Forelimb muscle (tissue), 1 donor: ENCODE measurements around the gene RRP15. TPM values are rescaled to one million over a fixed set of nuclear protein-coding genes. Genes with fewer than 3 reads are reported as not detected.

Experiments used
- DNase-seq: peaks from one replicate; pipeline ENCODE4 v3.0.0-alpha.2; 2013; ENCODE audit warnings: low read depth
- polyA plus RNA-seq: library from polyadenylated mRNA; unstranded; fragments of 120-200 nt; gene quantifications from one replicate; pipeline ENCODE4 v1.2.1, GENCODE V29; 2013; ENCODE audit not compliant: insufficient read length

The RRP15 gene
- polyA plus RNA-seq, 1 donor: 18.0 TPM

DNA sequence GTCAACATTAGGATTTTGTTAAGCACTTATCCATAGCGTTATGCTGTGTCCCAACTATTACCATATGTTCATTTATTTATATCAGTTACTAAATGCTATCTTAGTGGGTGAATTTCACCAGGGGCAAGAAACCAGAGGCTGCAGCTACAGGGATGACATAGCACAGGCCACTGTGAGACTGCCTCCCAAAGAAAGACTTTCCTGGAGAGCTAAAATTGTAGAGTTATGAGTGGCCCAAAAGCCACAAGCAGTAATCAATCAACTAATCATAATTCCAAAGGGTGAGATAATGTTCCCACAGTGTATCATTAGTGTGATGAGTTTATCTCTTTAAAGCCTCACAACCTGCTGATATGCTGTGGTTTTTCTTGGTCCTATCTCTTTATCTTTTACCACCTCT is 56.2 kb downstream of the RRP15 start:
- no peak for DNase-seq

DNA sequence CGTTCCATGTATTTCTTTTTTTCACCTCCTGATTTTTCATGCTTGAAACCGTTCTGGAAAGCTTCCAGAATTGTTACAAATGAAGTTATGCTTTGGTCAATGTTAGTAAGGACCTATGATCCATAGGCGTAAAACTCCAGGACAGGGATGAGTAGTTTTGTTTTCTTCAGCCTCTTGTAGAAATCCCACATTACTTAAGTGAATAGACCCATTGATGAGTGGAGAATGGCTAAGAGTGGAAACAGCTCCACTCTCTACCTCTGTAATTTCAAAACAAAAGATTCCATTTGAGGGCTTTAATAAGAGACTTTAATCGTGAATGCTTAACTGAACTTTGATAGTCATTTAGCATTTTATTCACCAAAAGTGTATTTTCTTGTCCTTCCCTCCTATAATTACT is 57.0 kb downstream of the RRP15 start:
- DNase-seq: no peak

- DNase-seq: peak; percentile 87
Observed at GRCh38 chr1:218344814-218345672, 60.0 kb downstream of the RRP15 start, which contains the start of gene TGFB2. TSS of gene TGFB2 (plus strand) at chr1:218345336. CDS start at chr1:218346702, 1,366 bp downstream.

DNA sequence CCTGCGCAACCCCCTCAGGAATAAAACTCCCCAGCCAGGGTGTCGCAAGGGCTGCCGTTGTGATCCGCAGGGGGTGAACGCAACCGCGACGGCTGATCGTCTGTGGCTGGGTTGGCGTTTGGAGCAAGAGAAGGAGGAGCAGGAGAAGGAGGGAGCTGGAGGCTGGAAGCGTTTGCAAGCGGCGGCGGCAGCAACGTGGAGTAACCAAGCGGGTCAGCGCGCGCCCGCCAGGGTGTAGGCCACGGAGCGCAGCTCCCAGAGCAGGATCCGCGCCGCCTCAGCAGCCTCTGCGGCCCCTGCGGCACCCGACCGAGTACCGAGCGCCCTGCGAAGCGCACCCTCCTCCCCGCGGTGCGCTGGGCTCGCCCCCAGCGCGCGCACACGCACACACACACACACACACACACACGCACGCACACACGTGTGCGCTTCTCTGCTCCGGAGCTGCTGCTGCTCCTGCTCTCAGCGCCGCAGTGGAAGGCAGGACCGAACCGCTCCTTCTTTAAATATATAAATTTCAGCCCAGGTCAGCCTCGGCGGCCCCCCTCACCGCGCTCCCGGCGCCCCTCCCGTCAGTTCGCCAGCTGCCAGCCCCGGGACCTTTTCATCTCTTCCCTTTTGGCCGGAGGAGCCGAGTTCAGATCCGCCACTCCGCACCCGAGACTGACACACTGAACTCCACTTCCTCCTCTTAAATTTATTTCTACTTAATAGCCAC is 60.7 kb downstream of the RRP15 start:
- no peak for DNase-seq

- no peak for DNase-seq
Observed at GRCh38 chr1:218346391-218347204, 61.5 kb downstream of the RRP15 start.

DNA sequence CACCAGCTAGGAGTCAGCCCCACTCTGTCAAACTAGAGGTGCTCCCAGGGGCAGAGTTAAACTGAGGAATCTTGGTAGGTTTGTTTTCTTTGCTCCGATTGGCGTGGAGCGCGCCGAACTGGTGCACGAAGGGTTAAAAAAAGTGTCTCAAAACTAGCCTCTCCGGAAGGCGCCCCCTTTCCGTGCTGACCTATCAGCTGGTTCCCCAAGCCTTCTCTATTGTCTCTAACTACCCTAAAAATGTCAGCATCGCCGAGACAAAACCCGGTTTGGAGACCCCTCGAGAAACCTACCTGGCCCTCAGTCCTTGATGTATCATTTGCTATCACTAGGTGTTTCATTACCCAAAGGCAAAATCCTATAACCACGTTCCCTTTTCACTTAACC is 62.2 kb downstream of the RRP15 start:
- no peak for DNase-seq

DNA sequence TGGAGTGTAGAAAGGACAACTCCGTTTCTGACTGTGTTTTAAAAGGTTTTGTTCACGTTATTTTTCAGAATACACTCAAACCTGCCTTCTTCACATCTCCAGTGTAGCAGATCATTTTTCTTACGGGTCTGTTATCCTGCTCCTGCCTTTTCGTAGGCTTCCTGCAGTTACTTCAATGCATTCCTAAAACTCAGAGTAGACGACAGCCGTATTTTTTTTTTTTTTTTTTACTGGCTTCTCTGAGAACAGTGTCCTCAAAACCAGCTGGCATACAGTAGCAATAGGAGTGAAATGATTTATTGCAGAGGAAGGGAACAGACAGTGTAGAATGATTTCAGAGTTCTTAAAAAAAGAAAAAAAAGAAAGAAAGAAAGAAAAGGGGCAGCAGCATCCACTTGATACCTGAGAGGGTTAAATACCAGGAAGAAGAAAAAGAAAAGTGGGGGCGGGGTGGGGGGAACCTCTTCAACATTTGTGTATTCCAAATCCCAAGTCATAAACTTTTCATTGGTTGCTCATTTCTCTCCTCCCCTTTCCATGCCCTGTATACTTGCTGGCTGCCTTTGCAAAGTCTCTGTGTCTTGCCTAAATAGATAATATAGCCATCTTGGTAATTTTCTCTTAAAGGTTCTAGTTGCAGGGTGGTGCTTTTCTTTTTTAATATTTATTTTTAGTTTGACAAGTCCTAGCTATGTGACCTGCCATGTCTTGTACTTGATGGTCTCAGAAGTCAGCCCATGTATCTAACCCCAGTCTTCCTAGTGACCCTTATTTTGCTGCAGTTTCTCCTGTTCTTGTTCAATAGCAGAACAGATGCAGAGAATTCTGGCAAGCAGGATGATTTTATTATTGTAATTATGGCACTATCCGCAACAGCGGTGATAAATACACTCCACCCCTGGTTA is 62.9 kb downstream of the RRP15 start:
- DNase-seq: no peak

GRCh38 chr1:218348628-218349071 is 63.6 kb downstream of the RRP15 start:
- DNase-seq: no peak

- no peak for DNase-seq
Observed at GRCh38 chr1:218349348-218350034, 64.4 kb downstream of the RRP15 start.

DNA sequence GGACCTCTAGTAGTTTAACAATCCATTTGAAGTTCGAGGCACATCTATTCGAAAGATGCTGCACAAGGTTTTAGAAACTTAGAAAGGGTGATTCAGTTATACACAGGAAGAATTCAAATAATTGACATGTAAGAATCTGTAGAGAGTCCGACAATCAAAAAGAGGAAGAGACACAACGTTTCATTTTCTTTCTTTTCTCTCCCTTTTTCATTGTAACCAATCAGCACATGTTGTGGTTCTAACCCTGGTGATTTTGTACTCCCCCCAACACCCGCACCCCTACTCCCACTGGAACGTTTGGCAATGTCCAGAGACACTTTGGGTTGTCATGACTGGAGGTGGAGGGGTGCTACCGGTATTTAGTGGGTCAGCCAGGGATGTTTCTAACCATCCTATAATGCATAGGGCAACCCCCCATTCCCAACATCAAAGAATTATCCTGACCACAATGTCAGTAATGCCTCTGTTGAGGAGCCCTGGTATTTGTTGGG is 65.0 kb downstream of the RRP15 start:
- no peak for DNase-seq

GRCh38 chr1:218350801-218351266 is 65.7 kb downstream of the RRP15 start:
- no peak for DNase-seq

DNA sequence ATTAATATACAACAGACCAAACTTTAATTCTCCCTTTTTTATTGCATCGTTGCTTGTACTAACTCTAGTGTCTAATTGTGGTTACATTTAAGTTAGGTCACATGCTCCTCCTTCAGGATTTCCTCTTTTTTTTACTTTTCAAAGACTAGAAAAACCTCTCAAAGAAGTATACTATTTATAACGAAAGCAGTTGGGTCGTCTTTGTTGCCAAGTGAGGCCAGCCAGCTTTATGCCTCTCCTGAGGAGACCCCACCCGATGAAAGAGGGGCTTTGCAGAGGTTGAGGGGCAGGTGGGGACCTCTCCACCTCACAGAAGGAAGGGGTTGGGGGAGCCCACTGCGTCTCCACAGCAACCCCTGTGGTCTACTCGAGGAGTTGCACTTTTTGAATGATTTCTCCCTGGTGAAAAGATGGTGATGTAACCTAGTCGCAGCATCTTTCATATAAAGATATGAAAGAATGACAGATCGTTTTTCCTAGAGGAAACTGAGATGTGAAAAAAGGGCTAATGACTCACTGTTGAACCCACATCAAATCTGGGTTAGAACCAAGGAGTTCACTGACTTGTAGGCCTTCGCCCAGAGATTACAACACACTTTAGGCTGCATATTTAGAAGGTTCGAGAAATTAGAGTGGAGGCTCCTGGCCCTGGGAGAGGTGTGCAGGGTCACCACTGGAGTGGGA is 66.4 kb downstream of the RRP15 start:
- no peak for DNase-seq

GRCh38 chr1:218352075-218352438 is 67.0 kb downstream of the RRP15 start:
- no peak for DNase-seq

- no peak for DNase-seq
Observed at GRCh38 chr1:218353656-218354055, 68.6 kb downstream of the RRP15 start.

- no peak for DNase-seq
Observed at GRCh38 chr1:218355278-218355677, 70.2 kb downstream of the RRP15 start.

DNA sequence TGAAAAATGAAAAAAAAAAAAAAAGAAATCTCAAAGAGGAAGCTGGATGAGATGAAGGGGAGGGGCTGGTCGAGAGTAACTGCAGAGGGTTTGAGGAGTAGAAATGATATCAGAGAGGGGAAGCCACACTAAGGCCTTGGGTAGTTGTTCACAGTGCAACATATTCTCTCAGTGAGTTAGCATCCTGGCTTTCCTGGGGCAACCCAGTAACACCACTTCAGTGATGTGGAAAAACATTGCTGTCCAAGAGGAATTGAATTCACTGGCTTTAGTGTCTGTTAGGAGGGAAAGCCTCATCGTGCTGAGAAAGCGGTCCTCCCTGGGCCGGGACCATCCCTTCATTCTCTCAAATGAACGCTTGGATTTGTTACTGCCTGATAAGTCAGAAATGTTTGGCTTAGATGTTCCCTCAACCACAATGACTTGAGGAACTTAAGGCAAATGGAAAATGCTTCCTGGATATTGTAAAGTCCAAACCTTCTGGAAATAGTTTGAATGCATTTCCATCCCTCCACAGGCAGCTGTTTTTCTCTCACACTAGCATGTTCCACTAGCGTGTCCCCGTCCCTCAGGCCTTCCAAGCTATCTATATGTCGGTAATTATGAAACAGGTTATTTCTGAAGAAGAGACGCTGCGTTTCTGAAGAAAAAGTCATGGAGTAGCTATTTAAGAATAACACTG is 72.3 kb downstream of the RRP15 start:
- DNase-seq: no peak

GRCh38 chr1:218357893-218358232 is 72.8 kb downstream of the RRP15 start:
- no peak for DNase-seq

- DNase-seq: no peak
Observed at GRCh38 chr1:218361298-218362065, 76.4 kb downstream of the RRP15 start.
